ENCODE data around the gene RREB1.

DNA sequence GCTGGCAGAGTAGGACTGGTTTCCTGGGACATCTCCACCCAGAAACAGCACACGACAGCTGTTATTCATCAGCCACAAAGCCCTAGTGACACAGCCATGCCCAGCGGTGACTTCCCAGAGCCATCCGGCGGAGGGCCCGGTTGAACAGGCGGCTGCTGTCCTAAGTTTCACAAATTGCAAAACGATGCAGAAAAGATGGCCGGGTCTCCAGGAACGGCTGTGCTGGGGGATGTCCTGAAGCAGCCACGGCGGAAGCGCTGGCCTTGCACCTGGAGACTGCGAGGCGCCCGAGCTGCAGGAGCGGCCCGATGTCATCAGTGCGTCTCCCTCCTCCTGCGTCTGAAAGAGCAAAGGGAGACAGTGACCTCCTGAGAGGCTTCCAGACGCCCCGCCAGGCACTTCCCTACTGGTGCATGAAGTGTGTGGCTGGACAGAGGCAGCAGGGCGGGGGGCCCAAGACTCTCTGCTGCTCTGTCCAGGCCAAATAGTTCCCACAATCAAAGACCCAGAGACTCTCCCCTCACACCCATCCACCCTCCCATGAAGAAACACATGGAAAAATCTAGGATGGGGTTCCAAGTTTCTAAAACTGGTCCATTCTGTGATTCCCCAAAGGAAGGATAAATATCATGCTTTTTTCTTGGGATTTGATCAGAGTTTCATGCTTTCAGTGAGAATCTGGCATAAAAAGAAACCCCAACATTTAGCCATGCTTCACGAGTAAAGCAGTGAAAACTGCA lies 161.2 kb downstream of the RREB1 start:
- no peak for TF ChIP-seq POLR2A (IDR thresholded peaks at IDR 0.05)
- no peak for TF ChIP-seq POLR2AphosphoS5 (IDR thresholded peaks at IDR 0.05)

Data from upper lobe of left lung (tissue), 4 donors.